SU-DHL-6 (cell line): ENCODE results near the gene GJB3.

ENCODE experiments used
- CTCF ChIP-seq: fragments of 200-600 bp; sonication (generic); IDR thresholded peaks from one replicate; pipeline ENCODE4 v1.5.1; 2017; ENCODE audit warnings: antibody characterized with exemption, mild to moderate bottlenecking, low read length, moderate library complexity; ENCODE audit not compliant: insufficient read depth, poor library complexity, severe bottlenecking
- EZH2phosphoT487 ChIP-seq: fragments of 200-600 bp; sonication (generic), shearing (Covaris generic); conservative IDR thresholded peaks from 2 replicates; pipeline ENCODE4 v1.6.1; 2018; ENCODE audit warnings: mild to moderate bottlenecking, antibody characterized with exemption, low read length, moderate library complexity, mixed read lengths

- no peak for TF ChIP-seq CTCF
- no peak for TF ChIP-seq EZH2phosphoT487
Observed at GRCh38 chr1:34784751-34785221, 3.8 kb downstream of the GJB3 start.
